Thyroid gland (tissue), 4 donors: ENCODE measurements around the gene FOXC2. TPM values are rescaled to one million over a fixed set of nuclear protein-coding genes. Genes with fewer than 3 reads are reported as not detected.

Experiments
- DNase-seq, 2 donors: peaks; one replicate each; pipeline ENCODE4 v3.0.0-alpha.2; 2019
- H3K27ac ChIP-seq, 3 donors: fragments of 200-600 bp; sonication (generic); 1 replicate in 2 of 3; 2 replicates in 1 of 3; pipeline ENCODE4 v1.5.1; 2016 to 2019; ENCODE audit warnings: mild to moderate bottlenecking in 1 of 3, moderate library complexity in 1 of 3
- H3K27me3 ChIP-seq: fragments of 200-600 bp; sonication (generic); one replicate; pipeline ENCODE4 v1.5.1; 2019
- H3K36me3 ChIP-seq, 2 donors: fragments of 200-600 bp; sonication (generic); one replicate each; pipeline ENCODE4 v1.5.1; 2016 to 2019
- H3K4me1 ChIP-seq, 2 donors: fragments of 200-600 bp; sonication (generic); one replicate each; pipeline ENCODE4 v1.5.1; 2017 to 2019
- H3K4me3 ChIP-seq, 3 donors: fragments of 200-600 bp; sonication (generic); replicated peaks in 1 of 3; 1 replicate in 2 of 3; 2 replicates in 1 of 3; pipeline ENCODE4 v1.5.1; 2016; ENCODE audit warnings: mild to moderate bottlenecking in 1 of 3
- H3K9me3 ChIP-seq: fragments of 200-600 bp; sonication (generic); one replicate; pipeline ENCODE4 v1.5.1; 2017
- CTCF ChIP-seq, 6 experiments: fragments of 200-600 bp in 3 of 6; fragments of 450-650 bp in 3 of 6; sonication (generic) in 3 of 6; IDR thresholded peaks; one replicate each; pipeline ENCODE4 v1.5.1; 2016 to 2019; ENCODE audit warnings: antibody characterized with exemption in 6 of 6, mild to moderate bottlenecking in 2 of 6, inconsistent platforms in 1 of 6, moderate library complexity in 1 of 6
- POLR2A ChIP-seq, 2 donors: fragments of 450-650 bp; IDR thresholded peaks; one replicate each; pipeline ENCODE4 v1.6.1; 2017; ENCODE audit warnings: antibody characterized with exemption in 2 of 2, mild to moderate bottlenecking in 2 of 2, moderate library complexity in 1 of 2
- WGBS, 2 donors: methylation state at CpG; one replicate each; pipeline ENCODE4 v1.1.5; 2017; 5-methylcytosine and 5-hydroxymethylcytosine counted together
- intact Hi-C: fragments of 100-400 bp; cut with DNase I; formaldehyde crosslinking; loops from one replicate; pipeline ENCODE4 v1.15.1; 2023
- total RNA-seq, 4 donors: library from RNA; depleted of rRNA; stranded (reverse); fragments of >200 nt; gene quantifications; one replicate each; pipeline ENCODE4 v1.2.3, GENCODE V29; 2016

The FOXC2 gene
- total RNA-seq, 4 donors from 2014 or later: 1.9 to 4.0 (median 2.1) TPM

- Histone ChIP-seq H3K27ac (no peak overlapping the region), H3K36me3 (no peaks in the 10 kb centered on the region), H3K9me3 (no peaks in the 10 kb centered on the region), H3K4me1 (no peaks in the 10 kb centered on the region), H3K27me3 (no peaks in the 10 kb centered on the region), H3K4me3 (no peak overlapping the region)
- intact Hi-C loops: no loop called here
- TF ChIP-seq CTCF (IDR thresholded peaks at IDR 0.05) (no peak), POLR2A (IDR thresholded peaks at IDR 0.05) (no peak)
- 80 to 82% methylated on average over 16 of the region's 16 CpGs for WGBS, 2 donors
- DNase-seq: no peak
Measured at GRCh38 chr16:86618431-86619238, 52.0 kb downstream of the FOXC2 start.

Other genes with a start within 250 kb of the FOXC2 start
- gene FOXF1, start 56.3 kb upstream of the FOXC2 start, total RNA-seq: 1 to 10 TPM; 1.5 to 3.7 (median 2.3) TPM
- 10 to 100 TPM; 21.2 to 27.4 (median 25.2) TPM for gene MTHFSD, start 11.6 kb upstream of the FOXC2 start, total RNA-seq
- 1 to 10 TPM in 2 of 4 donors, under 1 TPM in 2; 0.45 to 1.9 (median 1.1) TPM for gene FOXL1, start 11.7 kb downstream of the FOXC2 start, total RNA-seq